Measurements from ENCODE around the gene DHX40.
"Not testable (repeated sequence)": the region's sequence is repeated elsewhere in the genome, so short reads cannot be mapped to it uniquely, and the experiment has no call there.

Gene DHX40

GRCh38 chr17:59565959-59566324 lies 532 bp downstream of the DHX40 start:
- Histone ChIP-seq H3K27ac (peak overlapping the region; percentile 56), H3K36me3 (ENCODE audit: insufficient read depth) (no peaks in the 10 kb centered on the region), H3K4me1 (ENCODE audit: low read depth, poor library complexity, severe bottlenecking) (peaks cover 15% of the 10 kb centered on the region), H3K4me2 (peak overlapping the region; percentile 81), H3K27me3 (ENCODE audit: insufficient read depth, low read depth) (no peaks in the 10 kb centered on the region), H3K4me3 (IDR thresholded peaks at IDR 0.05; ENCODE audit: insufficient read depth, low read depth, low read length) (peak overlapping the region; percentile 40), H3K79me2 (ENCODE audit: insufficient read depth, low read depth) (peaks cover 25% of the 10 kb centered on the region; the same call in 1 of the 2 replicates), H3K9ac (peak overlapping the region; percentile 62; the same call in 1 of the 2 replicates), H4K20me1 (ENCODE audit: insufficient read depth) (no peaks in the 10 kb centered on the region), H2AFZ (ENCODE audit: low read depth) (peak overlapping the region; percentile 99)
- no peak for TF ChIP-seq CTCF (conservative IDR thresholded peaks at IDR 0.05; ENCODE audit: low read depth, low read length)

DNA sequence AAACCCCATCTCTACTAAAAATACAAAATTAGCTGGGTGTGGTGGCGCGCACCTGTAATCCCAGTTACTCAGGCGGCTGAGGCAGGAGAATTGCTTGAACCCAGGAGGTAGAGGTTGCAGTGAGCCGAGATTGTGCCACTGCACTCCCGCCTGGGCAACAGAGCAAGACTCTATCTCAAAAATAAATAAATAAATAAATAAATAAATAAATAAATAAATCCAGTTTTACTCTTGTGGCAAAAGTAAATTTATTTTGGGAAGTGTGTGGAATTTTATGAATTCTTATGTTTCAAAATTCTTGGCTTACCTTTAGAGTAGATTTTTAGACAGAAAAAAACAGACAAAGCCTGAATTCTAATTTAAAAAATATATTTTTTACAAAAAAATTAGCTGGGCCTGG lies 3.7 kb downstream of the DHX40 start:
- H4K20me1 ChIP-seq (ENCODE audit: insufficient read depth), result not testable (repeated sequence)

GRCh38 chr17:59572301-59572924 lies 7.0 kb downstream of the DHX40 start:
- H3K27me3 ChIP-seq (ENCODE audit: insufficient read depth, low read depth), result no peaks in the 10 kb centered on the region
- H3K4me1 ChIP-seq (ENCODE audit: low read depth, poor library complexity, severe bottlenecking), result no peaks in the 10 kb centered on the region
- H3K4me3 ChIP-seq (IDR thresholded peaks at IDR 0.05; ENCODE audit: insufficient read depth, low read depth, low read length), result no peak overlapping the region
- no peaks in the 10 kb centered on the region for H4K20me1 ChIP-seq (ENCODE audit: insufficient read depth)
- no peak overlapping the region for H3K9ac ChIP-seq
- no peak overlapping the region for H3K4me2 ChIP-seq
- H3K79me2 ChIP-seq (ENCODE audit: insufficient read depth, low read depth), result peaks cover 10% of the 10 kb centered on the region; the same call in 1 of the 2 replicates
- H3K36me3 ChIP-seq (ENCODE audit: insufficient read depth), result no peaks in the 10 kb centered on the region
- TF ChIP-seq CTCF (conservative IDR thresholded peaks at IDR 0.05; ENCODE audit: low read depth, low read length), result no peak
- no peak overlapping the region for H2AFZ ChIP-seq (ENCODE audit: low read depth)
- H3K27ac ChIP-seq, result no peak overlapping the region

More for the DNA sequence above, 3.7 kb downstream of the DHX40 start:
- H3K27me3 ChIP-seq (ENCODE audit: insufficient read depth, low read depth); H2AFZ ChIP-seq (ENCODE audit: low read depth); H3K27ac ChIP-seq; H3K36me3 ChIP-seq (ENCODE audit: insufficient read depth); H3K4me2 ChIP-seq; H3K9ac ChIP-seq; H3K4me3 ChIP-seq (IDR thresholded peaks at IDR 0.05; ENCODE audit: insufficient read depth, low read depth, low read length): not testable (repeated sequence)
- Histone ChIP-seq H3K79me2 (ENCODE audit: insufficient read depth, low read depth) (peaks cover 25% of the 10 kb centered on the region; the same call in 1 of the 2 replicates), H3K4me1 (ENCODE audit: low read depth, poor library complexity, severe bottlenecking) (peaks cover 15% of the 10 kb centered on the region)

DNA sequence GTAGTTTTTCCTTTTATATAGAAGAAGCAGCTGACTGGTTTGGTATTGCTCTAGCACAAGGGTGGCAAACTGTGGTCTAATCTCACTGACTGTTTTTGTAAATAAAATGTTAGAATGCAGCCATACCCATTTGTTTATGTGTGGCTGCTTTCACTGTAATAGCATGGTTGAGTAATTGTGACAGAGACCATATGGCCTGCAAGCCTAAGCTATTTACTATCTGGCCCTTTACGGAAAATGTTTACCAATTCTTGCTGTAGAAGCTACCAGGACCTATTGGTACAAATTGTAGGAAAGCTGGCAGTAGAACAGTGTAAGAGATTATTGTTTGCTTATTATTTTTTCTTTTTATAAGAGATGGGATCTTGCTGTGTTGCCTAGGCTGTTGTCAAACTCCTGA lies 18.8 kb downstream of the DHX40 start:
- H2AFZ ChIP-seq (ENCODE audit: low read depth); H3K9ac ChIP-seq; H4K20me1 ChIP-seq (ENCODE audit: insufficient read depth); H3K79me2 ChIP-seq (ENCODE audit: insufficient read depth, low read depth); H3K4me1 ChIP-seq (ENCODE audit: low read depth, poor library complexity, severe bottlenecking); H3K36me3 ChIP-seq (ENCODE audit: insufficient read depth); H3K4me3 ChIP-seq (IDR thresholded peaks at IDR 0.05; ENCODE audit: insufficient read depth, low read depth, low read length); H3K27me3 ChIP-seq (ENCODE audit: insufficient read depth, low read depth); H3K4me2 ChIP-seq; H3K27ac ChIP-seq: not testable (repeated sequence)

- Histone ChIP-seq H3K4me3 (IDR thresholded peaks at IDR 0.05; ENCODE audit: insufficient read depth, low read depth, low read length) (no peak overlapping the region), H3K4me1 (ENCODE audit: low read depth, poor library complexity, severe bottlenecking) (peaks cover 19% of the 10 kb centered on the region), H3K36me3 (ENCODE audit: insufficient read depth) (no peaks in the 10 kb centered on the region; the same call in 1 of the 2 replicates), H2AFZ (ENCODE audit: low read depth) (no peak overlapping the region), H4K20me1 (ENCODE audit: insufficient read depth) (no peaks in the 10 kb centered on the region), H3K4me2 (no peak overlapping the region), H3K27ac (no peak overlapping the region), H3K79me2 (ENCODE audit: insufficient read depth, low read depth) (no peaks in the 10 kb centered on the region), H3K9ac (no peak overlapping the region), H3K27me3 (ENCODE audit: insufficient read depth, low read depth) (no peaks in the 10 kb centered on the region)
- no peak for TF ChIP-seq CTCF (conservative IDR thresholded peaks at IDR 0.05; ENCODE audit: low read depth, low read length)
Measured at GRCh38 chr17:59600169-59600568, 34.8 kb downstream of the DHX40 start.

All from KMS-11 (cell line).